Suppressor macrophage (primary cell): Measurements from ENCODE around the gene MAGEB3.
"Not testable (repeated sequence)": the region's sequence is repeated elsewhere in the genome, so short reads cannot be mapped to it uniquely, and the experiment has no call there.

ENCODE experiments used
- DNase-seq, 4 experiments: peaks; one replicate each; pipeline ENCODE4 v3.0.0-alpha.2; 2020 to 2022
- total RNA-seq, 17 experiments: gene quantifications; one replicate each; lab custom pipeline; 2026; ENCODE audit warnings: mixed read lengths in 6 of 17, inconsistent platforms in 3 of 17; lab: John Stamatoyannopoulos, UW

The MAGEB3 gene
- total RNA-seq, result 0 to 0.33 (median 0) reads per million in 17 experiments

- DNase-seq, result no peak
These were observed at the start of gene MAGEB3 for GRCh38 chrX:30230395-30230794. Gene MAGEB3 (plus strand): TSS chrX:30230657. CDS start chrX:30235925, 5,268 bp downstream.

DNA sequence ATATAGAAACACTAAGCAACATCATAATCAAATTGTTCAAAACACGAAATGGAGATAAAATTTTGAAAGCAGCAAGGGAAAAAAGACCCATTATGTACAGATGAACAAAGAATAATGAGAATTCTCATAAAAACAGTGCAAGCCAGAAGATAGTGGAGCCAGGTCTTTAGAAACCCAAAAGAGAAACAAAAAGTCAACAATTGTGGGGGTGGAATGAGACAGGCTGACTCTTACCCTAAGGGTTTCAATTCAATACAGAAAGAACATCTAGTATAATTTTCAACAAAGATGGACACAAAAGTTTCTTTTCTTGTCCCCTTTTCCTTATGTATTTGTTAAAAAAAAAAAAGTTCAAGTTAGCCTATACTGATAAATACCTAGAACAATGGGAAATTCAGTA is 49.1 kb upstream of the MAGEB3 start:
- no peak for DNase-seq

- DNase-seq, result no peak
These were observed 46.9 kb upstream of the MAGEB3 start for GRCh38 chrX:30183554-30183953.

DNA sequence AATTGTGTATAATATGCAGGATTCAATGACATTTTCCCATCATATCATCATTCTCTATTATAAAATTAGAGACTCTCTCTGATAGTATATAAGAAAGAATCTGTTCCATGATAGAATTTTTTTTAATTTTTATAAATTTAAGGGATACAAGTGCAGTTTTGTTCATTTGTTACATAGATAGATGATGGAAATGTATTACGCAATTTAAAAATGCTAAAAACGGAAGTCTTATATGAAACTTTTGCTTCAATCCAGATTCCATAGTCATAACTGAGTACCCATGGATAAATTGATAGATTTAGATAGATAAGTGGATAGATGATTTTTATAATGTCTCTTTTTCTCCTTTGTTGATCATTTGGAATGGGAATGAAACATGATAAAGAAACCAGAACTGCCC is 40.0 kb upstream of the MAGEB3 start:
- DNase-seq, result no peak

GRCh38 chrX:30193910-30194309 is 36.5 kb upstream of the MAGEB3 start:
- not testable (repeated sequence) for DNase-seq

- DNase-seq, result no peak
These were observed 34.1 kb upstream of the MAGEB3 start for GRCh38 chrX:30196322-30196721.

DNA sequence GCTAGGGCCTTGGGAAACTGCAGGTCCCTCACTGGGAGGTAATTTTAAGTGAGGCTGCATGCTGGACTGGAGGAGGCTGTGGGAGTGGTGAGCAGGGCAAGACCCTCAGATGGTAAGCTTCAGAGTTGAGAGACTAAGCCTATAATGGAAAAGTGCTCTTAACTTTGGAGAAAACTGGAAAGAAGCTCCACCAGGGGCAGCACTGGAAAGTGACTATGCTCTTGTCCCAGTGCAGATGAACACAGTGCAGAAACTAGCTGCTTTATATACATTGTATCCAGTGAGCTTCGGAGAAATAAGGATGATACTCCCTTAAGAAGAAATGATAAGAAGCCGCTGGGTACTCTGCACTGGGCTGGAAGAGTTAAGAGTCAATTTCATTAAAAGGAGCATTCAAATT is 18.3 kb upstream of the MAGEB3 start:
- no peak for DNase-seq

DNA sequence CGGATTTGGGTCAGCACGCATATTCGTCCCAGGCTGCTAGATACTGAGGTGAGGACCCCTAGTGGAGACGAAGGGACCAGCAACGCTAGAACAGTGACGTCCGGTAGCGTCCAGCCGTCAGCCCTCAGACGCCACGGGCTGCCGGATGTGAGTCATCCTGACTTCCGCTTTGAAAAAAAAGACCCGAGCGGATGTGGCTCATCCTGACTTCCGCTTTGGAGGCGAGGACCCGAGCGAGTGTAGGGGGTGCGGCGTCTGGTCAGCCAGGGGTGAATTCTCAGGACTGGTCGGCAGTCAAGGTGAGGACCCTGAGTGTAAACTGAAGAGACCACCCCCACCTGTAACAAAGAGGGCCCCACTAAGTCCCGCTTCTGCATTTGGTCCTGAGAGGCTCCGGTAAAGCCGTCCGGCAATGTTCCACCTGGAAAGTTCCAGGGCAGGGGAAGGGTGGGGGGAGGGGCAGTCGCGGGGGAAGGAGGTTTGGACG is 15.1 kb upstream of the MAGEB3 start, which contains the start of gene MAGEB2:
Gene MAGEB2 (plus strand): TSS at position 207 of the 487 bp plus-strand sequence. CDS start 3,018 bp downstream, outside the sequence.
- DNase-seq, result no peak

GRCh38 chrX:30217465-30217864 is 13.0 kb upstream of the MAGEB3 start:
- DNase-seq, result no peak

DNA sequence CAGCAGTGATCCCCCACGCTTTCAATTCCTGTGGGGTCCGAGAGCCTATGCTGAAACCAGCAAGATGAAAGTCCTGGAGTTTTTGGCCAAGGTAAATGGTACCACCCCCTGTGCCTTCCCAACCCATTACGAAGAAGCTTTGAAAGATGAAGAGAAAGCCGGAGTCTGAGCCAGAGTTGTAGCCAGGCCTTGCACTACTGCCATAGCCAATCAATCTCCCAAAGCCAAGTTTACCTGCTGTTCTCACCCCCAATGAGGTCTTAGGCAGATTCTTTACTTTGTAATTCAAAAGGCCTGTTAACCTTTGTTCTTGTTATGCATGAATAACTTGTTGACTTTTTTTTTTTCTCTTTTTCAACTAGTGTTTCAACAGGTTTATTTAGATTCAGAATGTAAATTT is 11.1 kb upstream of the MAGEB3 start:
- DNase-seq, result no peak

- no peak for DNase-seq
These were observed 9.8 kb upstream of the MAGEB3 start for GRCh38 chrX:30220661-30221060.

- no peak for DNase-seq
These were observed 5.9 kb upstream of the MAGEB3 start for GRCh38 chrX:30224536-30224935.

GRCh38 chrX:30228526-30228925 is 1.9 kb upstream of the MAGEB3 start:
- DNase-seq, result no peak

DNA sequence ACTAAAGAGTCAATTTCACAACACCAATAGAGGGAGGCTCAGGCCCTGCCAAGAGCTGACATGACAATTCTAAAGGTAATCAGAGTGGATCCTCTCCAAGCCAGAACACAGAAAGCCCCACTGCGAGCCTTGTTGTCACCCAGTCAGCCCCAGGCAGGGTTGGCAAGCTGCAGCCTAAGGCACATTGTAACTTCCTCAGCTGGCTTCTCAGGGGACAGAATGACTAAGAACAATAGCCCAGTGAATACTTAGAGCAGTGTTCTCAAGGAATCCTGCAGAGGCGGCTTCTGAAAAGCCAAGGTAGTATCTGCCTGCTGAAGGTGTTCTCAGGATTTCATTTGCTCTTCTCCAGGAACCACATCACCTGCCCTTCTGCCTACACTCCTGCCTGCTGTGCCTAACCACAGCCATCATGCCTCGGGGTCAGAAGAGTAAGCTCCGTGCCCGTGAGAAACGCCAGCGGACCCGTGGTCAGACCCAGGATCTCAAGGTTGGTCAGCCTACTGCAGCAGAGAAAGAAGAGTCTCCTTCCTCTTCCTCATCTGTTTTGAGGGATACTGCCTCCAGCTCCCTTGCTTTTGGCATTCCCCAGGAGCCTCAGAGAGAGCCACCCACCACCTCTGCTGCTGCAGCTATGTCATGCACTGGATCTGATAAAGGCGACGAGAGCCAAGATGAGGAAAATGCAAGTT is 11.4 kb downstream of the MAGEB3 start, which contains the start of gene MAGEB4:
Gene MAGEB4 (plus strand): TSS at position 277 of the 692 bp plus-strand sequence. CDS start 136 bp downstream, at position 413.
- no peak for DNase-seq

DNA sequence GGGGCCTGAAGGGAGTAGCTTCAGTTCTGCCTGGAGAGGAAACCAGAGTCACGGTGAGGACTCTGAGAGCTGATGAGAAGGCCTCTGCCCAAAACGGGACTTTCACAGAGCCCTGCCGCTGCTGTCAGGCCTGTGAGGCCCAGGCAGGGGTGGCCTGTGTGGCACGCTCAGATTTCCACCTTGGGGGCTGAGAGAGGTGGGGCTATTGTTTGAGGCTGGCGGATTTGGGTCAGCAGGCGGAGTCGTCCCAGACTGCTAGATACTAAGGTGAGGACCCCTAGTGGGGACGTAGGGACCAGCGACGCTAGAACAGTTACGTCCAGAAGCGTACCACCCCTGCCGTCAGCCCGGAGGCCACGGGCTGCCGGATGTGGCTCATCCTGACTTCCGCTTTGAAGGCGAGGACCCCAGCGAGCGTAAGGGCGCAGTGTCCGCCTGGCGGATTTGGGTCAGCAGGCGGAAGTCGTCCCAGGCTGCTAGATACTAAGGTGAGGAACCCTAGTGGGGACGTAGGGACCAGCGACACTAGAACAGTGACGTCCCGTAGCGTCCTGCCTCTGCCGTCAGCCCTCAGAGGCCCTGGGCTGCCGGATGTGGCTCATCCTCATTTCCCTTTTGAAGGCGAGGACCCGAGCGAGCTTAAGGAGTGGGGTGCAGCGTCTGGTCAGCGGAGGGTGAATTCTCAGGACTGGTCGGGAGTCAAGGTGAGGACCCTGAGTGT is 16.5 kb downstream of the MAGEB3 start, which contains the start of gene MAGEB1:
Gene MAGEB1 (plus strand): TSS at position 378 of the 721 bp plus-strand sequence. CDS start 3,348 bp downstream, outside the sequence.
- no peak for DNase-seq

DNA sequence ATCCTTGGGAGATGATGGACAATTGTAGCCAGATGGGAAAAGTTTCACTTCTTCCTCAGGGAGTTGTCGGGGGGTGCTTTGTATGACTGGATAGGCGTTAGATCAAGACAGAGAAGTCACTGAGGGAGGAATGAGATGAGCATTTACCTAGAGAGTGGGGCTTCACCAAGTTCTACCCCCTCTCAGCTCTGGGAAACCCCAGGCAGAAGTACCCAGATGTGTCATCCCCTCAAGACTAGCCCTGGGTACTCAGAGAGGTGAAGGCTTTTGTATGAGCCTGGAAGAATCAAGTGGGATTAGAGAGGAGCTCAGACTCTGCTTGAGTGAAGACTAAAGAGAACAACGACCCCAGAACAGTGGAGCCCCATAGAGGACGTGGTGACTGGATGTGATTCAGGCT is 18.4 kb downstream of the MAGEB3 start:
- no peak for DNase-seq

DNA sequence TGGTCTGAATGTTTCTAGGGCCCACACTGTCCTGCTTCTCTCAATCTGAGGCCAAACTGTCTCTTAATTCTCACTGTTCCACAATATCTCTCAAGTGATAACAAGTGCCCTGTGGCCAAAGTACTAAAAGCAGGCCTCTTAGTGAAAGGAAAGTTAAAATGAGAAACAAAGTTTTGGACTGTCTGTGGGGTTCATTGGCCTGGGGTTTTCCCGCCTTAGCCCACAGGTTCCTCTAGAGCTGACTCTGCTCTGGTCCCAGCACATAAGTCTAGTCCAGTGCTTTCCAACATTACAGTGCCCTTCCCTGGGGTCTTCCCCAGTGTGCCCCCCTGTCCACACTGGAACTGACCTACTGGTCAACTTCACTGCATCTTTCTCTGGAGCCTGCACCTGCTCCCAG is 22.8 kb downstream of the MAGEB3 start:
- DNase-seq, result no peak

DNA sequence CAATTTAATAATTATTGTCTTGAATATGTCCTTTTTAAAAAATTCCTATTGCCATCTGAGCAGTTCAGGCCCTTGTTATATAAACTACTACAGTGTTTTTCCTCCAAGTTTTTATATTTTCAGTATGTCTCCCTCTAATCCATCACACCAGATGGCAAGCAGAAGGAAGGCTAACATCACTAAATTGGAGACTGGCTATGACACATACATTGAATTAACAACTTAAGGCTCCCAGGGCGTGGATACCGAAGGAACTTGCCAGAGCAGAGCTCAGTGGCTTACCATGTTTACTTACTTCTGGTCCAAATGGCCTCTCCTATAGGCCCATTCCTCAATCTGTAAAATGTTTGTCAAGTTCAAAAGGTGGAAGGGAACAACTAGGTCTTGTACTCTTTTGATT is 29.5 kb downstream of the MAGEB3 start:
- DNase-seq, result no peak

DNA sequence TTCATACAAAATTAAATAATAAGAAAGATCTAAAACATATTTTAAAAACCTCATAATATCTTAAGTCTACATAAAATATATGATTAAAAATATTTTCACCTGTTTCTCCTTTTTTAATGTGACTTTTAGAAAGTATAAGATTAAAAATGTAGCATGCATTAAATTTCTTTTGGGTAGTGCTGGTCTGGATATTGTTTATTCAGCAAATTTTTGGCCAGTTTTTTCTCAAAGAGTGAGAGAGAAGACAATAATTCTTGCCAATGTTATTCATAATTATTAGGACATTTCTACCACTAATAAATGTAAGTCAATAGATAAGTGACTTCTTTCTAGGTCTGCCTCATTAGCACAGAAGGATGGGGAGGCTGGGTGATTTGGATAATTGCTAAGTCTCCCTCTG is 30.6 kb downstream of the MAGEB3 start:
- DNase-seq, result no peak

DNA sequence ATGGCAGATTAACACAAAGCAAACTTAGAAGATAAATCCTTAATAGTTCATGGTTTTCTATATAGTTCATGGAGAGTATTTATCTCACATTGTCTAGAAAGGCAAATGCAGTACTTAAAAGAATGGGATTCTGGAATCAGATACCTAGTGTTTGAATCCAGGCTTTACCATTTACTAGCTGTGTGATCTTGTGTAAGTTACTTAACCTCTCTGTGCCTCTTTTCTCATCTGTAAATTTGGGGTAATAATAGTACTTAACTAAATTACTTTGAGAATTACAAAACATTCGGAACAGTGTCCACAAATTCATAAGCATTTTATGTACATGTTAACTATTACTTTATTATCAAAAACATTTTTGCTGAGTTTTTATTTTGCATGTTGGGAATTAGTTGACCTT is 32.3 kb downstream of the MAGEB3 start:
- DNase-seq, result no peak

DNA sequence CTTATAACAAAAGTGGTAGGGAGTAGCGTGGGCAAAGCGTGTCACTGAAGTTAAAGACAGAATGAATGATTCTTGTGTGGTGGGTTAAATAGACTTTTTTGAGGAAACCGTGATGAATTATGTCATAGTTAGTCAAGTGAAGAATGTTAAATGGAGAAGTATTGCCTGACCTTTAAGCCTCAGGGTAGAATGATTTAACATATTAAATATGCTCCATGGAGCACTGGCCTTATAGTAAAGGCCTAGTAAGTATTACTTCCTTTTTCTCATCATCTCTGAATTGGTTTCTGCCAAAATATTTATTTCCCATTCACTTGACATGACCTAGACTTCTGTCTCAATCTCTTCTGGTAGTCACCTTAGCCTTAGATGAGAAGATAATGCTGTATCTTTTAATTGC is 40.2 kb downstream of the MAGEB3 start:
- DNase-seq, result peak in 1 of 4 experiments; percentile 20

GRCh38 chrX:30275498-30275897 is 45.0 kb downstream of the MAGEB3 start:
- peak in 3 of 4 experiments; percentile 5 to 38 (median 21) for DNase-seq

DNA sequence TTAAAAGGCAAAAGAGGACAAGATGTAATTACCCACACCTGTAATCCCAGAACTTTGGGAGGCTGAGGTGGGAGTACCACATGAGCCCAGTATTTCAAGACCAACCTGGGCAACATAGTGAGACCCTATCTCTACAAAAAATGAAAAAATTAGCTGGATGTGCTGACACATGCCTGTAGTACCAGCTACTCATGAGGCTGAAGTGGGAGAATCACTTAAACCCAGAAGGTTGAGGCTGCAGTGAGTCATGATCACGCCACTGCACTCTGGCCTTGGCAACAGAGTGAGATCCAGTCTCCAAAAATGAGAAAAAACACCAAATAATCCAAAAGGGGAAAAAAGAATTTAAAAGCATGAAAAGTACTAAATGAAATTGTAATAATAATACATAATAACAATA is 47.9 kb downstream of the MAGEB3 start:
- DNase-seq, result peak; percentile 23 to 52 (median 47)

- no peak for DNase-seq
These were observed 50.0 kb downstream of the MAGEB3 start for GRCh38 chrX:30280428-30280827.
